SU-DHL-6 (cell line): ENCODE results near the gene LRIG3.

ENCODE experiments used
- H2AFZ ChIP-seq: fragments of 200-600 bp; sonication (generic); 2 replicates; pipeline ENCODE4 v1.6.1; 2014; ENCODE audit warnings: low read depth, mild to moderate bottlenecking, moderate library complexity, mixed read lengths, antibody characterized with exemption, low read length; ENCODE audit not compliant: severe bottlenecking
- H3F3A ChIP-seq: fragments of 200-600 bp; shearing (Covaris generic); 2 replicates; pipeline ENCODE4 v1.6.0; 2016; ENCODE audit warnings: antibody characterized with exemption, mild to moderate bottlenecking; ENCODE audit not compliant: insufficient read depth
- H3K27ac ChIP-seq: fragments of 200-600 bp; sonication (generic); 2 replicates; pipeline ENCODE4 v1.5.1; 2016; ENCODE audit warnings: low read depth, mild to moderate bottlenecking, low read length, moderate library complexity, mixed read lengths
- H3K27me3 ChIP-seq: fragments of 200-600 bp; sonication (generic), shearing (Covaris generic); 2 replicates; pipeline ENCODE4 v1.6.0; 2014; ENCODE audit warnings: mild to moderate bottlenecking, low read length
- H3K36me3 ChIP-seq: fragments of 200-600 bp; sonication (generic); 2 replicates; pipeline ENCODE4 v1.6.1; 2014; ENCODE audit warnings: mild to moderate bottlenecking, low read length, mixed read lengths
- H3K4me2 ChIP-seq: fragments of 300-600, 200-600 bp; shearing (Covaris generic), sonication (generic); 2 replicates; pipeline ENCODE4 v1.6.0; 2014; ENCODE audit warnings: low read length, low read depth, mild to moderate bottlenecking; ENCODE audit not compliant: poor library complexity, severe bottlenecking
- H3K4me3 ChIP-seq: fragments of 200-600 bp; sonication (generic); 2 replicates; pipeline ENCODE4 v1.5.1; 2014; ENCODE audit warnings: antibody characterized with exemption, low read length, mild to moderate bottlenecking, mixed read lengths; ENCODE audit not compliant: insufficient read depth, poor library complexity, severe bottlenecking
- H3K79me2 ChIP-seq: fragments of 200-600 bp; sonication (generic); 2 replicates; pipeline ENCODE4 v1.6.1; 2014; ENCODE audit warnings: mild to moderate bottlenecking, low read length, moderate library complexity; ENCODE audit not compliant: insufficient read depth
- H3K9ac ChIP-seq: fragments of 200-600 bp; sonication (generic); 2 replicates; pipeline ENCODE4 v1.7.0; 2014; ENCODE audit warnings: mild to moderate bottlenecking, low read length
- H3K9me2 ChIP-seq: fragments of 200-600 bp; sonication (generic); replicated peaks from 2 replicates; pipeline ENCODE4 v1.6.1; 2014; ENCODE audit warnings: low read length; ENCODE audit not compliant: insufficient read depth
- H3K9me3 ChIP-seq: fragments of 200-600 bp; sonication (generic); 2 replicates; pipeline ENCODE4 v1.6.1; 2014; ENCODE audit warnings: low read length, mixed read lengths; ENCODE audit not compliant: insufficient read depth
- H4K20me1 ChIP-seq: fragments of 200-600 bp; sonication (generic); 2 replicates; pipeline ENCODE4 v1.6.1; 2014; ENCODE audit warnings: low read depth, mild to moderate bottlenecking, antibody characterized with exemption, low read length, moderate library complexity, mixed read lengths
- EZH2phosphoT487 ChIP-seq: fragments of 200-600 bp; sonication (generic), shearing (Covaris generic); conservative IDR thresholded peaks from 2 replicates; pipeline ENCODE4 v1.6.1; 2018; ENCODE audit warnings: mild to moderate bottlenecking, antibody characterized with exemption, low read length, moderate library complexity, mixed read lengths
- TF ChIP-seq, protein P1 (sequence below): fragments of 200-600 bp; sonication (generic); IDR thresholded peaks from one replicate; pipeline ENCODE4 v1.5.1; 2017; ENCODE audit warnings: antibody characterized with exemption, mild to moderate bottlenecking, low read length, moderate library complexity; ENCODE audit not compliant: insufficient read depth, poor library complexity, severe bottlenecking

Gene LRIG3

DNA sequence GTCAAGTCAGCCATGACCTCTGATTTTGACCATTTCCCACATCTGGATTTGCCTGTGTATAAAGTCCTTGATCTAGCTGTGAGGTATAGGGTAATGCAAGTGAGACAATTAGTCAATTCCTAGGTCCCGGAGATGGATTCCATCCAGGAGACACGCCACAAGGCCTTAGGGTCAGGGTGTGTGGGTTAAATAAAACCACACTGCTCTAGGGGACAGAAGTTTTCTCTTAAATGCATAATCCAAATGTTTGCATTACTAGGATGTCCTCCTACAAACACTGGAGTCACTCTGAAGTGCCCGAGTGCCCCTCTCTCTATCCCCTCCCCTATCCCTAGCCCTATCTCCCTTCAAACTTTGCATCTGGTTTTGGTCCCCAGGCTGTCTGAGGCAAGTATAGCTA, 26.8 kb downstream of the LRIG3 start:
- H2AFZ ChIP-seq, result no peak overlapping the region
- H3F3A ChIP-seq, result no peaks in the 10 kb centered on the region
- no peaks in the 10 kb centered on the region for H3K79me2 ChIP-seq
- no peak overlapping the region for H3K9ac ChIP-seq
- H3K4me2 ChIP-seq, result no peak overlapping the region
- H3K36me3 ChIP-seq, result no peaks in the 10 kb centered on the region
- no peaks in the 10 kb centered on the region for H4K20me1 ChIP-seq
- H3K27ac ChIP-seq, result no peak overlapping the region
- no peaks in the 10 kb centered on the region for H3K9me3 ChIP-seq
- no peaks in the 10 kb centered on the region for H3K9me2 ChIP-seq
- TF ChIP-seq EZH2phosphoT487, result no peak
- TF ChIP-seq, protein P1, sequence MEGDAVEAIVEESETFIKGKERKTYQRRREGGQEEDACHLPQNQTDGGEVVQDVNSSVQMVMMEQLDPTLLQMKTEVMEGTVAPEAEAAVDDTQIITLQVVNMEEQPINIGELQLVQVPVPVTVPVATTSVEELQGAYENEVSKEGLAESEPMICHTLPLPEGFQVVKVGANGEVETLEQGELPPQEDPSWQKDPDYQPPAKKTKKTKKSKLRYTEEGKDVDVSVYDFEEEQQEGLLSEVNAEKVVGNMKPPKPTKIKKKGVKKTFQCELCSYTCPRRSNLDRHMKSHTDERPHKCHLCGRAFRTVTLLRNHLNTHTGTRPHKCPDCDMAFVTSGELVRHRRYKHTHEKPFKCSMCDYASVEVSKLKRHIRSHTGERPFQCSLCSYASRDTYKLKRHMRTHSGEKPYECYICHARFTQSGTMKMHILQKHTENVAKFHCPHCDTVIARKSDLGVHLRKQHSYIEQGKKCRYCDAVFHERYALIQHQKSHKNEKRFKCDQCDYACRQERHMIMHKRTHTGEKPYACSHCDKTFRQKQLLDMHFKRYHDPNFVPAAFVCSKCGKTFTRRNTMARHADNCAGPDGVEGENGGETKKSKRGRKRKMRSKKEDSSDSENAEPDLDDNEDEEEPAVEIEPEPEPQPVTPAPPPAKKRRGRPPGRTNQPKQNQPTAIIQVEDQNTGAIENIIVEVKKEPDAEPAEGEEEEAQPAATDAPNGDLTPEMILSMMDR, result no peak
- no peak overlapping the region for H3K4me3 ChIP-seq
- H3K27me3 ChIP-seq, result no peaks in the 10 kb centered on the region

- Histone ChIP-seq H3K4me2 (no peak overlapping the region), H3K27ac (no peak overlapping the region), H3K4me3 (no peak overlapping the region), H3K36me3 (no peaks in the 10 kb centered on the region), H4K20me1 (no peaks in the 10 kb centered on the region), H3K9ac (no peak overlapping the region), H2AFZ (no peak overlapping the region), H3K79me2 (no peaks in the 10 kb centered on the region), H3K27me3 (no peaks in the 10 kb centered on the region), H3F3A (no peaks in the 10 kb centered on the region), H3K9me2 (no peaks in the 10 kb centered on the region), H3K9me3 (no peaks in the 10 kb centered on the region)
- TF ChIP-seq, protein P1, result no peak
- TF ChIP-seq EZH2phosphoT487, result no peak
Measured at GRCh38 chr12:58889557-58889956, 30.7 kb downstream of the LRIG3 start.

DNA sequence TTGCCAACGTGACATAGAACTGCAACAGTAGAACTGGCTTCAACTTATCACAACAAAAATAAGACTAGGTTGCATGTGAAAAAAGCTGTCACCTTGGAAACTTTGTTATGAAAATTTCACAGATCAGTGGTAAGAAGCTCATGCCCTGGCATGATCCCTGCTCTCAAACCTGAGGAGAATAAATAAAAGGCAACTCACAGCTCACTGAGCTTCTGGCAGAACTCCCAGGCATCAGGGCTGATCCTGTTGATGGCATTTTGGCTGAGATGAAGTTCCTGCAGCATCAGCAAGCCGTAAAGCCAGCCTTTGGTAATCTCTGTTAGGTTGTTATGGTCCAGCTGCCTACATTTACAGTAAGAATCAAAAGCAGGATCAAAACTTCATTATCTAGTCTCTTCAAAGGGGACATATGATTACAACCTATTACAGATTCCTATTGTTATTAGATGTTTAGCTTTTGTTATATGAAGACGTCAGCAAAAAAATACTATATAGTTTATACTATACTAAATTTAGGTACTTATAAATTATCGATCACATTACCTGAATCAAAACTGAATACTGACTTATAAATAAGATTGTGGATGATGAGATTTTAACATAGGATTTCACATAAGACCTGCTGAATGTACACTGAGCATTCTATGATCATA, 32.0 kb downstream of the LRIG3 start:
- Histone ChIP-seq H3K4me3 (no peak overlapping the region), H4K20me1 (no peaks in the 10 kb centered on the region), H3K36me3 (no peaks in the 10 kb centered on the region), H3K27me3 (no peaks in the 10 kb centered on the region), H3K9ac (no peak overlapping the region), H3K9me2 (no peaks in the 10 kb centered on the region), H3K79me2 (no peaks in the 10 kb centered on the region), H3F3A (no peaks in the 10 kb centered on the region), H3K9me3 (no peaks in the 10 kb centered on the region), H2AFZ (no peak overlapping the region), H3K27ac (no peak overlapping the region), H3K4me2 (no peak overlapping the region)
- TF ChIP-seq EZH2phosphoT487, result no peak
- TF ChIP-seq, protein P1, result no peak
